PC-9 (cell line): Measurements from ENCODE around the gene ZYG11B.

ENCODE experiments used
- CTCF ChIP-seq: fragments of 200-600 bp; sonication (generic); conservative IDR thresholded peaks from 2 replicates; pipeline ENCODE4 v1.6.1; 2017; ENCODE audit warnings: mixed run types, antibody characterized with exemption, mild to moderate bottlenecking, moderate library complexity
- EZH2 ChIP-seq: fragments of 200-600 bp; sonication (generic); IDR thresholded peaks from 2 replicates; pipeline ENCODE4 v1.8.0; 2017; ENCODE audit warnings: antibody characterized with exemption, low read depth

GRCh38 chr1:52767596-52768280, 41.5 kb downstream of the ZYG11B start:
- no peak for TF ChIP-seq CTCF
- TF ChIP-seq EZH2 = no peak
